Dermis blood vessel endothelial cell (primary cell): ENCODE data around the gene UBE2QL1. TPM values are rescaled to one million over a fixed set of nuclear protein-coding genes. Genes with fewer than 3 reads are reported as not detected.
A peak's percentile ranks its signal among the peaks of the same experiment; 100 is the strongest.
"Not testable (repeated sequence)": the region's sequence is repeated elsewhere in the genome, so short reads cannot be mapped to it uniquely, and the experiment has no call there.

Source experiments
- DNase-seq: peaks from one replicate; pipeline ENCODE4 v3.0.0; 2010
- total RNA-seq: library from RNA; depleted of rRNA; stranded (reverse); fragments of >200 nt; gene quantifications from 2 replicates; pipeline ENCODE4 v1.2.3, GENCODE V29; 2014

The UBE2QL1 gene
- total RNA-seq, 1 donor from 2014 or later: under 0.01 TPM

- DNase-seq: no peak
Observed at GRCh38 chr5:6501701-6502100, 53.0 kb downstream of the UBE2QL1 start.

- no peak for DNase-seq
Observed at GRCh38 chr5:6502421-6502820, 53.8 kb downstream of the UBE2QL1 start.

- DNase-seq: no peak
Observed at GRCh38 chr5:6503342-6503741, 54.7 kb downstream of the UBE2QL1 start.

- DNase-seq: no peak
Observed at GRCh38 chr5:6504677-6505415, 56.2 kb downstream of the UBE2QL1 start.

DNA sequence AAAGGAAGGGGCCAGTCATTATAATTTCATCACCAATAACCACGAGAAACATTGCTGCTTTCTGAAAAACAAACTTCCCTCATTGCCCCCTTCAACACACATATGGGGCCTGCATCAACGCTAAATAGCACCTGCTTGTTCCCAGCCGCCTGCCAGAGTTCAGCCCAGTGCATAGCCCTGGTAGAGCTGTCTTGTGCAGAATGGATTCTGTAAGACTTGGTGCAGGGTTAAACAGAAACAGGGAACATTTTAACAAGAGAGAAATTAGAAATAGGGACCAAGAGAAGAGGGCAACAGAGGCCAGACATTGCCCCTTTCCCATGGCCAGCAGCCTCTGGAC lies 56.7 kb downstream of the UBE2QL1 start:
- no peak for DNase-seq

GRCh38 chr5:6505783-6506557 lies 57.3 kb downstream of the UBE2QL1 start:
- no peak for DNase-seq

DNA sequence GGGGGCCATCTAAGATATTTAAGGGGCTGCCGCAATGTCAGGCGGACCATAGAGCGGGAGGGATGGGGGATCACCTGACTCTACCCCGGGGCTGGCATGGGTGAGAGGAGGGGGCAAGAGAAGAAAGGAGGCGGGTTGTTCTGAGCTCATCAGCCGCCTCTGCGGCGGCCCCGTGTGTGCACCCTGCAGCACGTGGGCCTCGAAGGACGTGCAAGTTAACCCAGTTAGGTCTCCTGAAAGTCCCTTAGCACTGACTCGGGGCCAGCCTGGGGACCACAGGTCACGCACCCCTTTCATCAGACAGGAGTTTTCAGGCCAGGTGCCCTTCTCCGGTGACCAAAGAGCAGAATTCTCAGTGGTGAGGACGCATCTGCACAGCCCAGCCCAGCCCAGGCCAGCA lies 58.0 kb downstream of the UBE2QL1 start:
- no peak for DNase-seq

DNA sequence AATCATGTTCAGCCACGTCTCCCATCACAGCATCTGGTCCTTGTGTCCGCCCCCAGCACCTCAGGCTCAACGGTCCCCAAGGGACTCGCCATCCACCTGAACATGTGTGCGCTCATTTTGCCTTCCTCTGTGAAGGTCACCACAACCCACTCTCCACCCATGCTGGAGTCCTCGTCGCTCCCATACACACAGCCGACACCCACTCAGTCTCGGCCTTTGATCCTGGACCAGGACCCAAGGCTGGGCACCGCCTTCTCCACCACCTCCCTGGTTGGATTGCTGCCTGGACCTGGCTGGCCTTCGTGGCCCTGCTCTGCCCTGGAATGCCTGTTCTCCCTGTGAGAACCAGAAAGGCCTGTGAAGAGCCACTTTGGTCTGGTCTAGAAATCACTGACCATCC lies 60.3 kb downstream of the UBE2QL1 start:
- no peak for DNase-seq

DNA sequence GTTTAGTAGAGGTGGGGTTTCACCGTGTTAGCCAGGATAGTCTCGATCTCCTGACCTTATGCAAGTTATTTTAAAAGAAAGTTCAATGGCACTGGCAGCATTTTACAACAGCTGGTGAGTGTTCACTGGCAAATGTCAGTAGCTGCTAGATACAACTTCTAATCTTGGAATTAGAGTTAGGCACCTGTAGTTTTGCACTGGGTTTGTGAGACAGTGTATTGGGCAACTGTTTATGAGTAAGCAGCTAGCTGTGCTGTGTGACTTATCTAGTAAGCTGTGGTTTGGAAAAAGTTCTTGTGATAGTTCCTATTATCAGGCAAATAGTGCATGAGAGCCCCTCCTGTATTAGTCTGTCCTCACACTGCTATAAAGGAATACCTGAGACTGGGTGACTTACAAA lies 61.5 kb downstream of the UBE2QL1 start:
- DNase-seq: no peak

GRCh38 chr5:6510973-6511372 lies 62.3 kb downstream of the UBE2QL1 start:
- no peak for DNase-seq

DNA sequence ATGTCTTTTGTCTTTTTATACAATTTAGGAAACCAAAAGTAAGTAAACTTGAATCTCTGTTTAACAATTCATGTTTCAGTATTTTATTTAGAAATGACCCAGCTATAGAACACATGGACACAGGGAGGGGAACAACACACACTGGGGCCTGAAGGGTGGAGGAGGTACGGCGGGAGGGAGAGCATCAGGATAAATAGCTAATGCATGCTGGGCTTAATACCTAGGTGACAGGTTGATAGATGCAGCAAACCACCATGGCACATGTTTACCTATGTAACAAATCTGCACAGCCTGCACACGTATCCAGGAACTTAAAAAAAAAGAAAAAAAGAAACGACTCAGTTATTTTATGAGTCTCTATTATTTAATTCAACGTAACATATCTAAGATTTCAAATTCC lies 67.2 kb downstream of the UBE2QL1 start:
- DNase-seq: not testable (repeated sequence)

GRCh38 chr5:6516823-6517222 lies 68.2 kb downstream of the UBE2QL1 start:
- no peak for DNase-seq

DNA sequence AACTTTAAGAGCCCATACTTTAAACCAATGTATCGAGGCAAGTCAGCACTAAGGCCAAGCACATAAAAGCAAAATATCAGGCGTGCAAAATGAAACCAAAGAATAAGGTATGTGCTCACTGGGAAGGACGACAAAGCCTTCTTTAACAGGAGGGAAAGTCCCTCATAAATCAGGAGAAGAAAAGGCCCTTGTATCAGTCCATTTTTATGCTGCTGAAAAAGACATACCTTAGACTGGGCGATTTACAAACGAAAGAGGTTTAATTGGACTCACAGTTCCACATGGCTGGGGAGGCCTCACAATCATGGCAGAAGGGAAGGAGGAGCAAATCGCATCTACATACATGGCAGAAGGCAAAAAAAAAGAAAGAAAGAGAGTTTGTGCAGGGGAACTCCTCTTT lies 68.9 kb downstream of the UBE2QL1 start:
- no peak for DNase-seq

DNA sequence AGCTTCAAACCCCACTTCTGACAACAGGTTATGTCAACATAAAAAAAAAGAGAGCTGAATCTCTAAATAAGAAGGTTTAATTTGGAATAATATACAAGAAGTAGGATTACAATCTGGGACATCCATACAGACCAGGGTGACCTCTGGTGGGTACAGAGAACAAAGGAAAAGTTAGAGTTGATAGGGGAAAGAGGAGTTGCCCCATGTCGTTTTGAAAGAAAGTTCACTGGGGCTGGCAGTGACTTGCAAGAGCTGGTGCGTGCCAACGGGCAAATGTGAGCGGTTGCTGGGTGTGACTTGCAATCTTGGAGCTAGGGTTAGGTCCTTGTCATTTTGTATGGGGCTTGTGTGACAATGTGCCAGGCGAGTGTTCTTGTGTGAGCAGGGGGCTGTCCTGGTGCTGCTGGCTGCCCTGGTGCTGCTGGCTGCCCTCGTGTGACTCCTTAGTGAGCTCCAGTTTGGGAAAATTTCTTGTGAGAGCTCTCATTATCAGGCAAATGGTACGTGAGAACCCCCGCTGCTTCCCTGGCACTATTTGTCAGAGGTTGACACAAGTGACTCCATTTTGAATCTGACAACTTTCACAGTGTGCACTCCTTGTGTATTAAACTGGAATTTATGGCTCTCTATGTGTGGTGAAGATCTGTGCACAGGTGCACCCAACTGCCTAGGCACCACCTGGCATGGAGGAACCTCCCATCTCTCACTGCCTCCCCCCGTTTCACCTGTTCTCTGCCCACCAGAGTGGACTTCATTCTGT lies 69.8 kb downstream of the UBE2QL1 start:
- no peak for DNase-seq

- DNase-seq: no peak
Observed at GRCh38 chr5:6520201-6520600, 71.5 kb downstream of the UBE2QL1 start.

DNA sequence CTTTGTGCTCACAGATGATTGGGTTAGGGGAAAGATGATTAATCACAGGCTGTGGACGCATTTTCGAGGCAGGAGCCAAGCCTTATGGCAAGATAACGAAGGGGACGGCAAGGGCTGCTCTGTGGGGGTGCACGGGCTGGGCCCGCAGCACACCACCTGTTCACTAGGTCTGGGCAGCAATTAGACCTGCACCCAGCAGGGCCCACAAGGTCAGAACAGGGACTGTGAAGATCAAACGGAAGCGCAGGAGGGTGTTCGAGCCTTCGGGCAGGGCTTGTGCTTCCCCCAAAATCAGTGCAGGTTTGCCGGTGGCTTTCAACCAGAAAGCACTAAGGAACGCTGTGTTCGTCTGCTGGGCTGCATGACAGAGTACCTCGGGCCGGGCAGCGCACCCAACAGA lies 73.7 kb downstream of the UBE2QL1 start:
- DNase-seq: no peak

DNA sequence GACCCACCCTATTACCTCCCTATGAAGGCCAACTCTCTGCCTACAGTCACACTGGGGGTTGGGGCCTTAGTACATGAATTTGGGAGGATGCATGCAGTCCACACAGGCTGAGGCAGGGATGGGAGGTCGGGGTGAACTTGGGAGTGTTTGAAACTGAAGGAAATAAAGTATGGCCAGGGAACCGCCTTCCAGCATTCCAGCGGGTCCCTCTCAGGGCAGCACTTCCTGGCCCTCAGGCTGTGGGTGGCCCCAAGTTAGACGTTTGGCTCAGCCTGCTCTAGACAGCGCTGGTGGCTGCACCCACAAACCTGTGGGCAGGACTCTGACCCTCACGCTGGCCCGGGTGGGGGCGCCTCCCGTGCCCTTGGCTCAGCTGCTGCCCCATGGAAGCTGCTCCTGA lies 74.3 kb downstream of the UBE2QL1 start:
- DNase-seq: no peak

DNA sequence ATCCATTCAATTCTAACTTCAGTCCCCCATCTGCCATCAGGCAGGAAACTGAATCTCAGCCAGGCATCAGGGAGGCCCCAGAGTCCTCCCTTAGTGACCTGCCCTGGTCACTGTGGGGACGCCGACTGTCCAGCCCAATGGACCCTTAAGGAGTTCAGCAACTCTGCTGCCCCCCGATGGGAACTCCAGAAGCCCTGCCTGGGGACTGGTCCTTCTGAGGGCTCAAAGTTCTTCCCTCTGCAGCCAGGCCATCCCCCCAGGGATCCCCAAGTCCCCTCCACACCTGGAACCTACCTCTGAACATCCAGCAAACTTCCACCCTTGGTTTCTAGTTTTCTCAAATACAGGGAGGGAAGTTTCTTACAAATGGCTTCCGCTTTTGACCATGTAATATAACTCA lies 76.8 kb downstream of the UBE2QL1 start:
- DNase-seq: no peak

- DNase-seq: peak; percentile 61
Observed at GRCh38 chr5:6525910-6526309, 77.3 kb downstream of the UBE2QL1 start.

- DNase-seq: no peak
Observed at GRCh38 chr5:6527749-6528455, 79.2 kb downstream of the UBE2QL1 start.

GRCh38 chr5:6535594-6535993 lies 86.9 kb downstream of the UBE2QL1 start:
- DNase-seq: no peak

DNA sequence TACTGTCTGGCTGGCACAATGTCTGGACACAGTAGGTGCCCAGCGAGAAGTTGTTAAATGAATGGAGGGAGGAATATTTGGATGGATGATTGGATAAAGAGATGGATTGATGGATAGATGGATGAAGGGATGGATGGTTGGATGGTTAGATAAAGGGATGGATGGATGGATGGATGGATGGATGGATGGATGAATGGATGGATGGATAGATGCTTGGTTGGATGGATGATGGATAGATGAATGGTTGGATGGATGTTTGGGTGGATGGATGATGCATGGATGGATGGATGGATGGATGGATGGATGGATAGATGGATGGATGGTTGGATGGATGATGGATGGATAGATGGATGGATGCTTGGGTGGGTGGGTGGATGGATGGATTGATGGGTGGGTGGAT lies 90.4 kb downstream of the UBE2QL1 start:
- no peak for DNase-seq
